ENCODE measurements around the gene GPX7. TPM values are rescaled to one million over a fixed set of nuclear protein-coding genes. Genes with fewer than 3 reads are reported as not detected.

Gene GPX7
- total and polyA plus RNA-seq, 2 of the 4 experiments (the other 2 are of a cell fraction) = 3.4 to 3.8 TPM

- in situ Hi-C loops (cut with MboI; ENCODE audit: low sequenced_read_pairs) = no loop called here
- ChIA-PET CTCF (no interaction called here), POLR2A (ENCODE audit: unreplicated experiment) (no interaction called here)
- Histone ChIP-seq H3K4me1 (ENCODE audit: control insufficient read depth, insufficient read depth, low read length) (no peaks in the 10 kb centered on the region), H2BK20ac (ENCODE audit: low read depth, low read length) (no peak overlapping the region), H2BK120ac (ENCODE audit: low read depth, low read length) (no peak overlapping the region), H3K27me3 (ENCODE audit: control insufficient read depth, insufficient read depth, low read length) (peaks cover 7% of the 10 kb centered on the region), H3K4me3 (ENCODE audit: insufficient read depth, low read depth, low read length) (no peak overlapping the region), H4K20me1 (ENCODE audit: insufficient read depth, low read length) (no peaks in the 10 kb centered on the region), H2BK5ac (ENCODE audit: low read depth, low read length, poor library complexity, severe bottlenecking) (no peak overlapping the region), H2BK15ac (ENCODE audit: low read depth, low read length) (no peak overlapping the region), H3K56ac (ENCODE audit: extremely low read depth, insufficient read depth, low read length) (no peak overlapping the region), H3K36me3 (ENCODE audit: control insufficient read depth, insufficient read depth, low read length) (no peaks in the 10 kb centered on the region), H4K5ac (ENCODE audit: low read depth, low read length) (no peak overlapping the region), H3K9me1 (ENCODE audit: insufficient read depth, low read length) (no peaks in the 10 kb centered on the region), H4K8ac (ENCODE audit: low read depth in 2 of 2, low read length in 2 of 2) (no peak overlapping the region), H2AFZ (replicated peaks; ENCODE audit: low read length, poor library complexity) (no peak overlapping the region), H3K18ac (ENCODE audit: low read depth, low read length) (no peak overlapping the region), H2AK5ac (ENCODE audit: low read depth, low read length) (no peak overlapping the region), H3K4ac (ENCODE audit: low read depth, low read length) (no peak overlapping the region), H4K91ac (ENCODE audit: insufficient read depth, low read depth, low read length) (no peak overlapping the region), H3K27ac (ENCODE audit: insufficient read depth, low read length) (no peak overlapping the region), H3K23ac (ENCODE audit: low read depth, low read length) (no peak overlapping the region), H3K14ac (replicated peaks; ENCODE audit: low read depth, low read length) (no peak overlapping the region), H3K9ac (ENCODE audit: low read depth, low read length) (no peak overlapping the region), H3K79me1 (ENCODE audit: low read depth in 1 of 2, low read length in 2 of 2) (no peaks in the 10 kb centered on the region), H2AK9ac (replicated peaks; ENCODE audit: low read depth, low read length, poor library complexity) (no peak overlapping the region), H3K9me3 (ENCODE audit: control insufficient read depth, insufficient read depth, low read length) (no peaks in the 10 kb centered on the region), H3K4me2 (ENCODE audit: low read depth, low read length) (no peak overlapping the region)
- no peak for TF ChIP-seq MXI1 (IDR thresholded peaks at IDR 0.05; ENCODE audit: borderline replicate concordance, low read depth, low read length)
- TF ChIP-seq, protein P1, sequence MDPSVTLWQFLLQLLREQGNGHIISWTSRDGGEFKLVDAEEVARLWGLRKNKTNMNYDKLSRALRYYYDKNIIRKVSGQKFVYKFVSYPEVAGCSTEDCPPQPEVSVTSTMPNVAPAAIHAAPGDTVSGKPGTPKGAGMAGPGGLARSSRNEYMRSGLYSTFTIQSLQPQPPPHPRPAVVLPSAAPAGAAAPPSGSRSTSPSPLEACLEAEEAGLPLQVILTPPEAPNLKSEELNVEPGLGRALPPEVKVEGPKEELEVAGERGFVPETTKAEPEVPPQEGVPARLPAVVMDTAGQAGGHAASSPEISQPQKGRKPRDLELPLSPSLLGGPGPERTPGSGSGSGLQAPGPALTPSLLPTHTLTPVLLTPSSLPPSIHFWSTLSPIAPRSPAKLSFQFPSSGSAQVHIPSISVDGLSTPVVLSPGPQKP (IDR thresholded peaks at IDR 0.05; ENCODE audit: borderline replicate concordance, low read depth, low read length) = no peak
- TF ChIP-seq CEBPB (IDR thresholded peaks at IDR 0.05; ENCODE audit: low read depth, low read length) = no peak
- no peak for TF ChIP-seq MAFK (IDR thresholded peaks at IDR 0.05; ENCODE audit: low read depth, low read length)
- no peak for TF ChIP-seq RCOR1 (IDR thresholded peaks at IDR 0.05; ENCODE audit: insufficient replicate concordance, low read length)
- TF ChIP-seq FOS (IDR thresholded peaks at IDR 0.05; ENCODE audit: low read depth, low read length) = no peak
- TF ChIP-seq CHD1 (IDR thresholded peaks at IDR 0.05; ENCODE audit: low read depth, low read length) = no peak
- no peak for TF ChIP-seq POLR2A (IDR thresholded peaks at IDR 0.05; ENCODE audit: low read depth, low read length)
- TF ChIP-seq MAZ (IDR thresholded peaks at IDR 0.05; ENCODE audit: borderline replicate concordance, low read depth, low read length) = no peak
- TF ChIP-seq SMC3 (IDR thresholded peaks at IDR 0.05; ENCODE audit: low read depth, low read length) = no peak
- intact Hi-C loops (cut with micrococcal nuclease) = no loop called here
- DNase-seq = no peak
- ATAC-seq (ENCODE audit: low read depth) = no peak
- WGBS, 2 experiments (ENCODE audit: extremely low coverage in 2 of 2, insufficient read length in 1 of 2) = no CpG with 5 or more reads among the region's 5 CpGs
- dilution Hi-C loops (cut with HindIII; ENCODE audit: low sequenced_read_pairs, unreplicated experiment) = no loop called here
- BruUV-seq (replicated peaks) = no TSS peak
Observed at GRCh38 chr1:52653207-52653849, 51.2 kb downstream of the GPX7 start.
